ENCODE data around the gene AFTPH.

AFTPH gene

DNA sequence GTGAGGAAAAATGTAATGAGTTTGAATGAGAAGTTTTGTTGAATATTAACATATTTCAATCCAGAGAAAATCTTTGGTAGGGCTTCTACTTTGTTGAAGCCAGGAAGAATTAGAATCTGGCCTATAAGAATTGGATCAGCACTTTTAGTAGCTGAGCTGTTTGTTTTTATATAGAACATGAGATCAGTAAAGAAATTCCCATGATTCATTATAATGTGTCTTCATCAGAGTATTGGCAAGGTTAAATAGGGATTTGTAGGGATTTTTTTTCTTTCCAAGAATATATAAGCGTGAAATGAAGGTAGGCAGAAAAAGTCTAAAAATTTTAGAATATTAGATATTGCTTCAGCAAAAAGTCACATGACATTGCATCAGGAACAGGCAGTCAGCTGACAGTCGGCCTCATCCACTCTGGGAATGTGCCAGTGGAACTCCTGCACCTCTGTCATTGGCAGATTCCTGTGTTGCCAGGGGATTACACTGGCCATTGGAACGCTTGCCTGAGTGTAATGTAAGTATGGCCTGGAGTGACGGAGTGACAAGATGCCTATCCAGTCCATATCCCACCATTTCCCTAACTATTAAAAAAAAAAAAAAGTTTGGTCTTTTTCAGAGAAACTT is 69.0 kb downstream of the AFTPH start:
- DNase-seq: no peak

GRCh38 chr2:64594226-64594989 is 70.3 kb downstream of the AFTPH start:
- DNase-seq: no peak

- DNase-seq: no peak
These were observed 71.5 kb downstream of the AFTPH start for GRCh38 chr2:64595397-64596176.

- no peak for DNase-seq
These were observed 74.1 kb downstream of the AFTPH start for GRCh38 chr2:64598226-64598625.

DNA sequence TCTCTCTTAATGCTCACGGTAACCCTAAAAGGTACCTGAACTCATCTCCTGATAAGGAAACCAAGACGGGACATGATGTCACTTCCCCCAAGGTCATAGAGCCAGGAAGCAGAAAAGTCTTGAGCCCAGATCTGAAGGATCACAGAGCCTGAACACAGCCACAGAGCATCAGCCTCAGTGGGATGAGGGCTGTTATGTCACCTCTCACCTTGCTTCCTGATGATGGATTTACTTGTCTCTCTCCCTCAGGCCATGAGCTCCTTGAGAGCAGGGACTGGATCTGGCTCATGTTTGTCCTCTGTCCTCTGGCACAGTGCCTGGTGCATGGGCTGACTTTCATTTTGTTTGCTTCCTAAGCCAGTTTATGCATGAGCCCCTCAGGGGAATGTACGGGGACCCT is 75.3 kb downstream of the AFTPH start:
- DNase-seq: no peak

GRCh38 chr2:64601034-64601754 is 77.1 kb downstream of the AFTPH start:
- no peak for DNase-seq

DNA sequence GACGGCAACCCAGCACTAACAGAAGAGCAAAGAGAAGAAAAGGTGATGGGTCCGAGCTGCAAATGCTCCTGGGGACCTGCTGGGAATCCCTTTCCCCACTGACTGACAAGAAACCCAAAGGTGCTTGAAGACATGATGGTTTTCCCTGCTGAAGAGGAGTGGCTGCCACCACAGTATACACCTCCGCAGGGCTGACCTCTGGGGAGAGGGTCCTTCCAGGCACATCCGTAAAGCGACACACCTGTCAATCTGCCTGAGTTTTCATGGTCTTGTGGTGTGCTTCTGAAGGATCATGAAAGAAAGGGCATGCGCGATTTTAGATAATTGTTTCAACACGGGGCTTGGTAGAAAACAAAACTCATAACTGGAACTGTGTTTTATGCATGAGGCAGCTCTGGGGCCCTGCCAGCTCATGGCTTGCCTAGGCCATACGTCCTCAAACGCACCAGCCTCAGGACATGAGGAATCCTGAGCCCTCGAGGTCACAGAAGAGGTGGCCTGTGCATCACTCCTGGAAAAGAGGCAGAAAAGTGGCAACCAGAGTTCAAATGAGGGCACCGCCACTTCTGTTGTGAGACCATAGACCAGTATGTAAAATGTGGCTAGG is 77.8 kb downstream of the AFTPH start:
- no peak for DNase-seq

DNA sequence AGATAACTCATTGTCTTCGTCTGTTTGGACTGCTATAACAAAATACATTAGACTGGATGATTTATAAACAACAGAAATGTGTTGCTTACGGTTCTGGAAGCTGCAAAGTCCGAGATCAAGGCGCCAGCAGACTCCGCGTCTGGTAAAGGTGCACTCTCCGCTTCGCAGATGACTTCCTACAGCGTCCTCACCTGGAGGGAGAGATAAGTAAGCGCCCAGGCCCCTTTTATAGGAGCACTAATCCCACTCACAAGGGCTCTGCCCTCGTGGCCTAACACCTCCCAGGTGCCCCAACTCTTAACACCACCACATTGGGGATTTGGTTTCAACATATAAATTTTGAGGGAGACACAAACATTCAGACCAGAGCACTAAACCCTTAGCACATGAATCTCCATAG is 78.3 kb downstream of the AFTPH start:
- no peak for DNase-seq

GRCh38 chr2:64604155-64604554 is 80.0 kb downstream of the AFTPH start:
- no peak for DNase-seq

GRCh38 chr2:64605026-64605471 is 80.9 kb downstream of the AFTPH start:
- no peak for DNase-seq

- no peak for DNase-seq
These were observed 81.9 kb downstream of the AFTPH start for GRCh38 chr2:64605991-64606478.

DNA sequence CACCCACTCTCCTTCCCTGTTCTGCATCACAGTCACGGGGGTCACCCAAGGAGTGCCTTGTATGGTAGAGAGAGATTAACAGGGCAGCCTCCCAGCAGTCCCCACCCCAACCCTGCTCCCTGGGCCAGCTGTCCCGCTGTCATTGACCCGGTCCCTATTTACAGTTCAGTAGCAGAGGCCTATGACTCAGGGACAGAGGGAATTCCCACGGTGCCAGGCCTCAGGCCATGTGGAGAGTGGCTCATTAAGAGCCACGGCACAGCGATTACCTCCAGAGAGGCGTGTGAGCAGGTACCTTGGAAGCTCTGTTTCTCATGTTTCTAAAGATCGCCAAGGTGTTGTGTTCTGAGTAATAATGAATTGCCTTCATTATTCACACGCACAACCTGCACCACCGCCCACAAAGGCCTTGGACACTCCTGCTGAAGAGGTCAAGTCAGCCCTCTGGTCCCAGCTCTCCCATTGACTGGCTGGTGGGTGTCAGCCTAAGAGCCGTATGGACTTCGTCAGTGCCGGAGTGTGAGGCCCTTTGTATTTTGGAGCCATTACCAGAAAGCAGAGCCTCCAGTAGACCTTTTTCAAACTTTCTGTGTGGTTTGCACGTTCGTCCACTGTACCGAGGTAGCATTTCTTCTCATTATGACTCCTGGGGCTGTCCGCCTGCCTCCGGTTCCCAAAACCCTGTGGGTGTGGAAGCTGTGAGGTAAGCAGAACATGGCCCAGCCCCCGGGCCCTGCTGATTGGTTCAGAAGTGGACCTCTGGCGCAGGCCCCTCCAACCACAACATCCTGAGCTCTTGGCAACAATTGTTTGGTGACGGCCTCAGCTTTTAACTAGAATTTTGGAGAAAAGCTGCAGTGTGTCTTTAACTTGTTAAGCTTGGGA is 82.6 kb downstream of the AFTPH start:
- DNase-seq: peak; percentile 88 to 93

- DNase-seq: no peak
These were observed 83.5 kb downstream of the AFTPH start for GRCh38 chr2:64607381-64608304.

DNA sequence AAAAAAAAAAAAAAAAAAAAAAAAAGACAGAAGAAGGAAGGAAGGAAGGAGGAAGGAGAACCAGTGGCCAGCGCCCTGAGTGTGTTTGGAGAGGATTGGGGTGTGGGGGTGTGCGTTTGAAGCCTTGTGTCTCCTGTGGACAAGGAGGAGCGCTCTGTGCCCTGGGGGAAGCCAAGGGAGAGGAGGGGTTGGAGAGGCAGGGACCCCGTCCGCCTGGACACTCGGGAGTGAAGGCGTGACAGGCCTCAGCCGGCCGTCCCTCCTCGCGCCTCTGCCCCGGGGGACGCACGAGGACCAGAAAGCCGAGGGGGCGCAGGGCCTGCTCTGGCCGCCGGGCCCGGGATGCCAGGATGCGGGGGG is 84.7 kb downstream of the AFTPH start:
- no peak for DNase-seq

- peak; percentile 67 to 71 for DNase-seq
These were observed 85.3 kb downstream of the AFTPH start for GRCh38 chr2:64609227-64609941.

GRCh38 chr2:64609942-64610281 is 85.8 kb downstream of the AFTPH start:
- DNase-seq: no peak

- DNase-seq: no peak
These were observed 86.3 kb downstream of the AFTPH start for GRCh38 chr2:64610316-64610855.

DNA sequence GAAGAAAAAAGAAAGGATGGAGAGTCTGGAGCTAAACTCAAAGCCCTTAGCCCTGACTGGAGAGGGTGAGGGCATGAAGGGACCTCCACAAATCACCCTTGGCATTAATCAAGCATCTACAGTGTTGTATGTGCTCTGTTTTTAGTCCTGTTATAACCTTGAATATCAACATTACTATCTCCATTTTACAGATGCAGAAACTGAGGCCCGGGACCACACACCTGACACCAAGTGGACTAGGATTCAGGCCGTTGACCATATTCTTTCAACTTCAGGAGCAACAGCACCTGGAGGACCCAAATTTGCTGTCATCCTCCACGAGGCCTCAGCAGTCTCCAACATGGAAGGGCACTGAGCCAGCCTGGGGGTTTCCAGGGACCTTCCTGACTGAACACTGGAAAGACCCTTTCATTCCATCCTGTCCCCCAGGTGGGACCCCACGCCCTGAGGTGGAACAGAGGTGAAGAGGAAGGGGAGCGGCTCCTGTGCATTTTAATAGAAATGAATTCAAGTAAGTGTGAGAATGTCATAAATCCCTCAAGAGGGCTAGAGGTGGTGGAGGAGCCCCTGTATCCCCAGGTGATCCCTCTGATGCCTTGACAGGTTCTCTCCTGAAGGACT is 88.6 kb downstream of the AFTPH start:
- no peak for DNase-seq

DNA sequence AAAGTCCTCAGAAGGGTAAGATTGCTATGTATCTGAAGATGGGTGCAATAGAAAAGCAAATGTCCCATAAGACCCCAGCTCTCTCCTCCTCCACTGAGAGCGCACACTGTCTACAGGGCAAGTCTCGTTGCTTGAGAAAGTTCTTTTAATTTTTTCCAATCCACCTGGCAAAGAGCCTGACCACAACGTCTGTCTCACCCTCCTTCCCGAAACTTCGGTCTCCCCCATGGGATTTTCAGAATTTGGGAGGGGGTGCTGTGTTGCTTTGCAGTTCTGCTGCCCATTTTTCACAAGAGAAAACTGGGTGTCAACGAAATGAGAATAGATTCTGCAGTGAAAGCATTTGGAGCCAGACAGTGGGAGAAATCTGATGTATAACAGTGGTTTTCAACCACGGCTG is 89.1 kb downstream of the AFTPH start:
- DNase-seq: no peak

Measured in activated CD4-positive, alpha-beta T cell treated with anti-CD3 and anti-CD28 coated beads, Interleukin-2, amount 50 U/mL, for 48 hours (primary cell).